HG03159 (cell line): ENCODE results near the gene KIR2DL1.
"Not testable (repeated sequence)": the region's sequence is repeated elsewhere in the genome, so short reads cannot be mapped to it uniquely, and the experiment has no call there.

Experiments
- ATAC-seq: cut with Tn5 transposase; IDR thresholded peaks from one replicate; pipeline ENCODE4 v1.9.1; 2021; ENCODE audit warnings: mild to moderate bottlenecking, moderate library complexity; ENCODE audit not compliant: unreplicated experiment

KIR2DL1 gene

GRCh38 chr19:54769646-54770045 lies at the start of gene KIR2DL1:
Gene KIR2DL1, plus strand, starts transcription at chr19:54769793. Its CDS starts 58 bp downstream, at chr19:54769851.
- not testable (repeated sequence) for ATAC-seq

- no peak for ATAC-seq
Measured at GRCh38 chr19:54724142-54724541, 45.5 kb upstream of the KIR2DL1 start, which contains the start of gene KIR3DL3. Gene KIR3DL3, plus strand, starts transcription at chr19:54724442. Its CDS starts 55 bp downstream, at chr19:54724497.

DNA sequence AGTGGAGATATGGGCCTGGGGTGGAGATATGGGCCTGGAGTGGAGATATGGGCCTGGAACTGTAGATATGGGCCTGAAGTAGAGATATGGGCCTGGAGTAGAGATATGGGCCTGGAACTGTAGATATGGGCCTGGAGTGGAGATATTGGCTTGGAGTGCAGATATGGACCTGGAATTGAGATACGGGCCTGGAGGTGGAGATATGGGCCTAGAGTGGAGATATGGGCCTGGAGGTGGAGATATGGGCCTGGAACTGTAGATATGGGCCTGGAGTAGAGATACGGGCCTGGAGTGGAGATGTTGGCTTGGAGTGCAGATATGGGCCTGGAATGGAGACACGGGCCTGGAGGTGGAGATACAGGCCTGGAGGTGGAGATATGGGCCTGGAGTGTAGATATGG lies 44.9 kb upstream of the KIR2DL1 start:
- ATAC-seq: no peak

DNA sequence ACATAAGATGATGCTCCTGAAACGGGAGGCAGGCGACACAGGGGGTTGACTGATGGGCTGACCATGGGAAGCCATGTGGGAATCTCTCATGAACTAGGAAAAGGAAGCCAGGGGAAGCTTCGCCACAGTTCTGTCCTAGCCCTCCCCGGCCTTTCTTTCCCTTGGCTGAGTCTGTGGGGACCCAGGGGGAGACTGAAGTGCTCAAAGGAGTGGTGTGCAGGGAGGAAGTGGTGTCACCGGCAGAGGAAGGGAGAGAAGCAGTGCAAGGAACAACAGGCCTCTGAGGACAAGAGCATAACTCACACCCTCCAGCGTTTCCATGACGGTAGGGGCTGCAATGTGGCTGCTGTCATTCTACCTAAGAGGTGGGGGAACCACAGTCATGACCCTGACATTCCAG lies 44.3 kb upstream of the KIR2DL1 start:
- ATAC-seq: no peak

DNA sequence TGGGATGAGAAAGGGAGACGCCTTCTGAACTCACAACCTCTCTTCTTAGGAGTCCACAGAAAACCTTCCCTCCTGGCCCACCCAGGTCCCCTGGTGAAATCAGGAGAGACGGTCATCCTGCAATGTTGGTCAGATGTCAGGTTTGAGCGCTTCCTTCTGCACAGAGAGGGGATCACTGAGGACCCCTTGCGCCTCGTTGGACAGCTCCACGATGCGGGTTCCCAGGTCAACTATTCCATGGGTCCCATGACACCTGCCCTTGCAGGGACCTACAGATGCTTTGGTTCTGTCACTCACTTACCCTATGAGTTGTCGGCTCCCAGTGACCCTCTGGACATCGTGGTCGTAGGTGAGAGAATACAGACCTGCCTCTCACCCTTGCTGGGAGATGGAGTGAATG lies 42.0 kb upstream of the KIR2DL1 start:
- no peak for ATAC-seq

DNA sequence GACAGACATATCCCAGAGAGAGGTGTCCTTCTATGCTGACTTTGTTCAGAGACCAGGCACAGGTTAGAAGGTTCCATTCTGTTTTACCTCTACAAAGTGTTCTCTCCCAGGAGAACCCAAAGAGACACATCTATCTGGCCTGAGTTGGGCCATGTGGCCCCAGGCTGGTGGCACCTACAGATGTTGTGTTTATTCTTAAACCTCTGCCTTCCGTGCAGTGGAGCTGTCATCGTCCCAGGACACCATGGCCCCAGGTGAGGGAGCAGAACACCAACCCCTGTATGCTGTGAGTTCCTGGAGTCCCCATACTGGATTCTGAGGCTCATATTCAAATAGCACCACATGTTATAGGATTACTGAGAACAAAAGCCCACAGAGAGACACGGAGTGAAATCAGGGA lies 41.4 kb upstream of the KIR2DL1 start:
- ATAC-seq: no peak

- ATAC-seq: no peak
Measured at GRCh38 chr19:54729416-54730188, 40.0 kb upstream of the KIR2DL1 start.

- ATAC-seq: no peak
Measured at GRCh38 chr19:54731191-54731590, 38.4 kb upstream of the KIR2DL1 start.

- not testable (repeated sequence) for ATAC-seq
Measured at GRCh38 chr19:54738306-54738705, 31.3 kb upstream of the KIR2DL1 start, which contains the start of gene KIR2DL3. Gene KIR2DL3, plus strand, starts transcription at chr19:54738513. Its CDS starts 33 bp downstream, at chr19:54738546.

GRCh38 chr19:54738715-54739114 lies 30.9 kb upstream of the KIR2DL1 start:
- ATAC-seq: no peak

DNA sequence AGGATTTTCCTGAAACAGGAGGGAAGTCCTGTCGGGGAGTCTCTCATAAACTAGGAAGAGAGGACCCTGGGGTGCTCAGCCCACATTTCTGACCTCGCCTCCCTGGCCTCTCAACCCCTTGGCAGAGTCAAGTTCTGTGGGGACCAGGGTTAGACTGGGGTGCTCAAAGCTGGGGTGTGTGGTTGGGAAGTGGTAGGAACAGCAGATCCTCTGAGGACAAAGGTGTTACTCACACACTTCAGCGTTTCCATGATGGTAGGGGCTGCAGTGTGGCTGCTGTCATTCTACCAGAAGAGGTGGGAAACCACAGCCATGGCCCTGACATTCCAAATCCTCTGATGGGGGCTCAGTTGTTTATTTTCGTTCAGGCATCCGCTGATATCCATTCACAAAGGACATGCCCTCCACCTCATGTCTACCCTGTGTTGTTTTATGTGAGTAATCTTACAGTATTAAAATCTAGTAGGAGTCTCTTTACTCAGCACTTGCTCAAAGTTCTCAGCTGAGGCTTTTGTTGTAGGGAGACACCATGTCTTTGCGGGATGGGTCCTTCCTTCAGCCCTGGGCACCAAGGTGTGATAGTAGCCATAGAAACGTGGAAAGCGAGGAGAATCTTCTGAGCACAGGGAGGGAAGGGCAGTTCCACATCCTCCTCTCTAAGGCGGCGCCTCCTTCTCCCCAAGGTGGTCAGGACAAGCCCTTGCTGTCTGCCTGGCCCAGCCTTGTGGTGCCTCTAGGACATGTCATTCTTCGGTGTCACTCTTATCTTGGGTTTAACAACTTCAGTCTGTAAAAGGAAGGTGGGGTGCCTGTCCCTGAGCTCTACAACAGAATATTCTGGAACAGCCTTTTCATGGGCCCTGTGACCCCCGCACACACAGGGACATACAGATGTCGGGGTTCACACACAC lies 29.8 kb upstream of the KIR2DL1 start:
- no peak for ATAC-seq

- ATAC-seq: not testable (repeated sequence)
Measured at GRCh38 chr19:54741950-54742349, 27.6 kb upstream of the KIR2DL1 start.

GRCh38 chr19:54744080-54744479 lies 25.5 kb upstream of the KIR2DL1 start:
- not testable (repeated sequence) for ATAC-seq

GRCh38 chr19:54747614-54748322 lies 21.8 kb upstream of the KIR2DL1 start:
- ATAC-seq: not testable (repeated sequence)

GRCh38 chr19:54750276-54750675 lies 19.3 kb upstream of the KIR2DL1 start:
- not testable (repeated sequence) for ATAC-seq

- ATAC-seq: not testable (repeated sequence)
Measured at GRCh38 chr19:54756204-54757110, 13.1 kb upstream of the KIR2DL1 start.

DNA sequence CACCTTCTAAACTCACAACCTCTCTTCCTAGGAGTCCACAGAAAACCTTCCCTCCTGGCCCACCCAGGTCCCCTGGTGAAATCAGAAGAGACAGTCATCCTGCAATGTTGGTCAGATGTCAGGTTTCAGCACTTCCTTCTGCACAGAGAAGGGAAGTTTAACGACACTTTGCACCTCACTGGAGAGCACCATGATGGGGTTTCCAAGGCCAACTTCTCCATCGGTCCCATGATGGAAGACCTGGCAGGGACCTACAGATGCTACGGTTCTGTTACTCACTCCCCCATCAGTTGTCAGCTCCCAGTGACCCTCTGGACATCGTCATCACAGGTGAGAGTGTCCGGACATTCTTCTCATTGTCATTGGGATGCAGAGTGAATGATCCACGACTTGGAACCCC lies 11.0 kb upstream of the KIR2DL1 start:
- not testable (repeated sequence) for ATAC-seq

DNA sequence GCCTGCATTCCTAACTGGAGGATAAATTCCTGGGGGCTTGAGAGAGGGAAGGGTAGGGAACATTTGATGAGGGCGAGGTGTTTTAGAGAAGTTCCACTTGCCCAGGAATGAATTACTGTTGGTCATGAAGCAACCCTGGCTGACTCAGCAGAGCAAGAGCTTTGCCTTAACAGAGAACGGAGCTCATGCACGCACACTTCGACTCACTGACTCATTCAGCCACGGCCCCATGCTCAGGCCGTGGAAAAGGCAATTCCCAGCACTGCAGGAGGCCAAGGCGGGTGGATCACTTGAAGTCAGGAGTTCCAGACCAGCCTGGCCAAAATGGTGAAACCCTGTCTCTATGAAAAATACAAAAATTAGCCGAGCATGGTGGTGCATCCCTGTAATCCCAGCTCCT lies 5.4 kb upstream of the KIR2DL1 start:
- ATAC-seq: not testable (repeated sequence)

DNA sequence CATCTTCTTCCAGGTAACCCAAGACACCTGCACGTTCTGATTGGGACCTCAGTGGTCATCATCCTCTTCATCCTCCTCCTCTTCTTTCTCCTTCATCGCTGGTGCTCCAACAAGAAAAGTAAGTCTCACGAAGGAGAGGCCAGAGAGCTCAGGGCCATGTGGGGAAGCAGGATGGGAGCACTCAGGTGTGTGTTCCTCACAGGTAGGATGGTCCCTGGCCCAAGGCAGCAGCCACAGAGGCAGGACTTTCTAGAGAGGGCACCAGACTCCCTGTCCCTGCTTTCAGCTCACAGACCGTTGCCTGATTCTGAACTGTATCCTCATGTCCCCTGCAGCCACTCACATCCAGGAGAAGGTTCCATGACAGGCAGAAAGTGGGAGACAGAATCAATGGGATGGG lies 3.1 kb upstream of the KIR2DL1 start:
- ATAC-seq: not testable (repeated sequence)

DNA sequence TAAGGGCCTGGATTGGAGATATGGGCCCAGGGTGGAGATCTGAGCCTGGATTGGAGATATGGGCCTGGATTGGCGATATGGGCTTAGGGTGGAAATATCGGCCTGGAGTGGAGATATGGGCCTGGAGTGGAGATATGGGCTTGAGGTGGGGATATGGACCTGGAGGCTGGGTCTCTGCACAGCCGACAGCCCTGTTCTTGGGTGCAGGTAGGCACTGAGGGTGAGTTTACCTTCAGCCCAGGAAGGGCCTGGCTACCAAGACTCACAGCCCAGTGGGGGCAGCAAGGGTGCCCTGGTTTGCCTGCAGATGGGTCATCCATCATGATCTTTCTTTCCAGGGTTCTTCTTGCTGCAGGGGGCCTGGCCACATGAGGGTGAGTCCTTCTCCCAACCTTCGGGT lies 918 bp downstream of the KIR2DL1 start:
- ATAC-seq: not testable (repeated sequence)
